Thyroid gland (tissue), 4 donors: Measurements from ENCODE around the gene TREML2.

Experiments used
- CTCF ChIP-seq, 6 experiments: fragments of 200-600 bp in 3 of 6; fragments of 450-650 bp in 3 of 6; sonication (generic) in 3 of 6; IDR thresholded peaks; one replicate each; pipeline ENCODE4 v1.5.1; 2016 to 2019; ENCODE audit warnings: antibody characterized with exemption in 6 of 6, mild to moderate bottlenecking in 2 of 6, inconsistent platforms in 1 of 6, moderate library complexity in 1 of 6
- POLR2A ChIP-seq, 2 donors: fragments of 450-650 bp; IDR thresholded peaks; one replicate each; pipeline ENCODE4 v1.6.1; 2017; ENCODE audit warnings: antibody characterized with exemption in 2 of 2, mild to moderate bottlenecking in 2 of 2, moderate library complexity in 1 of 2

- no peak for TF ChIP-seq CTCF (IDR thresholded peaks at IDR 0.05)
- no peak for TF ChIP-seq POLR2A (IDR thresholded peaks at IDR 0.05)
These were observed 11.0 kb downstream of the TREML2 start for GRCh38 chr6:41189967-41190366.
